Measurements from ENCODE around the gene SRGAP3. TPM values are rescaled to one million over a fixed set of nuclear protein-coding genes. Genes with fewer than 3 reads are reported as not detected.

The SRGAP3 gene
- total and polyA plus RNA-seq, 10 of the 15 experiments (the other 5 are each of a cell fraction or from before 2014, with no cell fraction given): 0.32 to 1.7 (median 0.99) TPM

- no peak for FAIRE-seq
- no peaks in the 10 kb centered on the region for H4K20me1 ChIP-seq (ENCODE audit: control insufficient read depth, insufficient read depth)
- H3K27me3 ChIP-seq (replicated peaks in 1 of 2; ENCODE audit: control insufficient read depth in 2 of 2, insufficient read depth in 2 of 2, low read length in 1 of 2): no peaks in the 10 kb centered on the region; a peak in 1 of 4 replicates
- H3K9me3 ChIP-seq (replicated peaks; ENCODE audit: control insufficient read depth, insufficient read depth, low read length): no peaks in the 10 kb centered on the region; the same call in 2 of the 3 replicates
- H3K4me3 ChIP-seq: no peak overlapping the region
- no peak for DNase-seq (ENCODE audit: low read depth, low spot score)
- no peaks in the 10 kb centered on the region for H3K4me1 ChIP-seq (ENCODE audit: control insufficient read depth, insufficient read depth, low read length)
- POLR2A ChIA-PET: interaction anchor here (0.6 kb wide), 1 partner anchor 31 kb away, joined by 4 read pairs; no protein-coding TSS in a partner anchor
- no peaks in the 10 kb centered on the region for H3K79me2 ChIP-seq (ENCODE audit: control insufficient read depth, insufficient read depth, low read length)
- H3K36me3 ChIP-seq (ENCODE audit: control insufficient read depth in 2 of 2, insufficient read depth in 2 of 2, low read length in 1 of 2): no peaks in the 10 kb centered on the region
- TF ChIP-seq IKZF1 (conservative IDR thresholded peaks at IDR 0.05): no peak
- TF ChIP-seq ASH2L (IDR thresholded peaks at IDR 0.05; ENCODE audit: borderline replicate concordance, low read depth): no peak
- TF ChIP-seq, protein P1, sequence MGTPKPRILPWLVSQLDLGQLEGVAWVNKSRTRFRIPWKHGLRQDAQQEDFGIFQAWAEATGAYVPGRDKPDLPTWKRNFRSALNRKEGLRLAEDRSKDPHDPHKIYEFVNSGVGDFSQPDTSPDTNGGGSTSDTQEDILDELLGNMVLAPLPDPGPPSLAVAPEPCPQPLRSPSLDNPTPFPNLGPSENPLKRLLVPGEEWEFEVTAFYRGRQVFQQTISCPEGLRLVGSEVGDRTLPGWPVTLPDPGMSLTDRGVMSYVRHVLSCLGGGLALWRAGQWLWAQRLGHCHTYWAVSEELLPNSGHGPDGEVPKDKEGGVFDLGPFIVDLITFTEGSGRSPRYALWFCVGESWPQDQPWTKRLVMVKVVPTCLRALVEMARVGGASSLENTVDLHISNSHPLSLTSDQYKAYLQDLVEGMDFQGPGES (IDR thresholded peaks at IDR 0.05): no peak
- TF ChIP-seq CBX5 (IDR thresholded peaks at IDR 0.05; ENCODE audit: low read depth): no peak
- TF ChIP-seq YY1 (IDR thresholded peaks at IDR 0.05; ENCODE audit: low read depth, low read length): no peak
- TF ChIP-seq ZSCAN29 (IDR thresholded peaks at IDR 0.05): no peak
- no peak overlapping the region for H2AFZ ChIP-seq (ENCODE audit: control insufficient read depth, low read depth, low read length)
- no peak for ATAC-seq
- H3K4me2 ChIP-seq (ENCODE audit: control insufficient read depth, insufficient read depth): no peak overlapping the region
- CTCF ChIA-PET: interaction anchor here (0.6 kb wide), 1 partner anchor 102 kb away, joined by 3 read pairs; no protein-coding TSS in a partner anchor
- no TSS peak for BruUV-seq (replicated peaks)
- no peak overlapping the region for H3K27ac ChIP-seq (ENCODE audit: control insufficient read depth, insufficient read depth)
- RAD21 ChIA-PET (ENCODE audit: unreplicated experiment): no interaction called here
- intact Hi-C loops (cut with micrococcal nuclease; ENCODE audit: unreplicated experiment): no loop called here
- in situ Hi-C loops (cut with MboI): no loop called here
- H3K9ac ChIP-seq (ENCODE audit: control insufficient read depth, insufficient read depth, low read length): no peak overlapping the region
- SMC1A ChIA-PET (ENCODE audit: uncharacterized antibody, unreplicated experiment): no interaction called here
- 39% methylated on average over 1 of the region's 1 CpG for WGBS (ENCODE audit: insufficient coverage, insufficient replicate concordance, low lambda C conversion rate, missing lambda C conversion rate)
Observed at GRCh38 chr3:9117220-9117619, 132.2 kb downstream of the SRGAP3 start.

GRCh38 chr3:9116336-9116735 is 133.1 kb downstream of the SRGAP3 start:
- Histone ChIP-seq H3K9me3 (replicated peaks; ENCODE audit: control insufficient read depth, insufficient read depth, low read length) (no peaks in the 10 kb centered on the region; the same call in 2 of the 3 replicates), H3K4me3 (no peak overlapping the region), H3K4me1 (ENCODE audit: control insufficient read depth, insufficient read depth, low read length) (no peaks in the 10 kb centered on the region), H3K4me2 (ENCODE audit: control insufficient read depth, insufficient read depth) (no peak overlapping the region), H4K20me1 (ENCODE audit: control insufficient read depth, insufficient read depth) (no peaks in the 10 kb centered on the region), H3K9ac (ENCODE audit: control insufficient read depth, insufficient read depth, low read length) (no peak overlapping the region), H3K27ac (ENCODE audit: control insufficient read depth, insufficient read depth) (no peak overlapping the region), H2AFZ (ENCODE audit: control insufficient read depth, low read depth, low read length) (no peak overlapping the region), H3K36me3 (ENCODE audit: control insufficient read depth in 2 of 2, insufficient read depth in 2 of 2, low read length in 1 of 2) (no peaks in the 10 kb centered on the region), H3K79me2 (ENCODE audit: control insufficient read depth, insufficient read depth, low read length) (no peaks in the 10 kb centered on the region), H3K27me3 (replicated peaks in 1 of 2; ENCODE audit: control insufficient read depth in 2 of 2, insufficient read depth in 2 of 2, low read length in 1 of 2) (no peaks in the 10 kb centered on the region; a peak in 1 of 4 replicates)
- in situ Hi-C loops (cut with MboI): no loop called here
- ATAC-seq (no peak), DNase-seq (ENCODE audit: low read depth, low spot score) (no peak), FAIRE-seq (no peak)
- WGBS (ENCODE audit: insufficient coverage, insufficient replicate concordance, low lambda C conversion rate, missing lambda C conversion rate): 2% methylated on average over 3 of the region's 3 CpGs
- intact Hi-C loops (cut with micrococcal nuclease; ENCODE audit: unreplicated experiment): no loop called here
- BruUV-seq (replicated peaks): no TSS peak
- ChIA-PET POLR2A (interaction anchor here (0.6 kb wide), 1 partner anchor 30 kb away, joined by 4 read pairs; no protein-coding TSS in a partner anchor), SMC1A (ENCODE audit: uncharacterized antibody, unreplicated experiment) (no interaction called here), CTCF (no interaction called here), RAD21 (ENCODE audit: unreplicated experiment) (no interaction called here)
- TF ChIP-seq, protein P2, sequence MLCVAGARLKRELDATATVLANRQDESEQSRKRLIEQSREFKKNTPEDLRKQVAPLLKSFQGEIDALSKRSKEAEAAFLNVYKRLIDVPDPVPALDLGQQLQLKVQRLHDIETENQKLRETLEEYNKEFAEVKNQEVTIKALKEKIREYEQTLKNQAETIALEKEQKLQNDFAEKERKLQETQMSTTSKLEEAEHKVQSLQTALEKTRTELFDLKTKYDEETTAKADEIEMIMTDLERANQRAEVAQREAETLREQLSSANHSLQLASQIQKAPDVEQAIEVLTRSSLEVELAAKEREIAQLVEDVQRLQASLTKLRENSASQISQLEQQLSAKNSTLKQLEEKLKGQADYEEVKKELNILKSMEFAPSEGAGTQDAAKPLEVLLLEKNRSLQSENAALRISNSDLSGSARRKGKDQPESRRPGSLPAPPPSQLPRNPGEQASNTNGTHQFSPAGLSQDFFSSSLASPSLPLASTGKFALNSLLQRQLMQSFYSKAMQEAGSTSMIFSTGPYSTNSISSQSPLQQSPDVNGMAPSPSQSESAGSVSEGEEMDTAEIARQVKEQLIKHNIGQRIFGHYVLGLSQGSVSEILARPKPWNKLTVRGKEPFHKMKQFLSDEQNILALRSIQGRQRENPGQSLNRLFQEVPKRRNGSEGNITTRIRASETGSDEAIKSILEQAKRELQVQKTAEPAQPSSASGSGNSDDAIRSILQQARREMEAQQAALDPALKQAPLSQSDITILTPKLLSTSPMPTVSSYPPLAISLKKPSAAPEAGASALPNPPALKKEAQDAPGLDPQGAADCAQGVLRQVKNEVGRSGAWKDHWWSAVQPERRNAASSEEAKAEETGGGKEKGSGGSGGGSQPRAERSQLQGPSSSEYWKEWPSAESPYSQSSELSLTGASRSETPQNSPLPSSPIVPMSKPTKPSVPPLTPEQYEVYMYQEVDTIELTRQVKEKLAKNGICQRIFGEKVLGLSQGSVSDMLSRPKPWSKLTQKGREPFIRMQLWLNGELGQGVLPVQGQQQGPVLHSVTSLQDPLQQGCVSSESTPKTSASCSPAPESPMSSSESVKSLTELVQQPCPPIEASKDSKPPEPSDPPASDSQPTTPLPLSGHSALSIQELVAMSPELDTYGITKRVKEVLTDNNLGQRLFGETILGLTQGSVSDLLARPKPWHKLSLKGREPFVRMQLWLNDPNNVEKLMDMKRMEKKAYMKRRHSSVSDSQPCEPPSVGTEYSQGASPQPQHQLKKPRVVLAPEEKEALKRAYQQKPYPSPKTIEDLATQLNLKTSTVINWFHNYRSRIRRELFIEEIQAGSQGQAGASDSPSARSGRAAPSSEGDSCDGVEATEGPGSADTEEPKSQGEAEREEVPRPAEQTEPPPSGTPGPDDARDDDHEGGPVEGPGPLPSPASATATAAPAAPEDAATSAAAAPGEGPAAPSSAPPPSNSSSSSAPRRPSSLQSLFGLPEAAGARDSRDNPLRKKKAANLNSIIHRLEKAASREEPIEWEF (IDR thresholded peaks at IDR 0.05; ENCODE audit: insufficient replicate concordance, low read depth, low read length): no peak
- TF ChIP-seq TAF1 (IDR thresholded peaks at IDR 0.05; ENCODE audit: borderline replicate concordance, low read depth, low read length) (no peak), ATF7 (IDR thresholded peaks at IDR 0.05; ENCODE audit: low read depth) (no peak), NR2C2 (IDR thresholded peaks at IDR 0.05; ENCODE audit: borderline replicate concordance, control insufficient read depth, insufficient read length, low read depth) (no peak), KLF5 (IDR thresholded peaks at IDR 0.05; ENCODE audit: partially characterized antibody) (no peak), CHD1 (IDR thresholded peaks at IDR 0.05; ENCODE audit: low read depth, low read length) (no peak)
